ENCODE measurements around the gene ZNF488.

DNA sequence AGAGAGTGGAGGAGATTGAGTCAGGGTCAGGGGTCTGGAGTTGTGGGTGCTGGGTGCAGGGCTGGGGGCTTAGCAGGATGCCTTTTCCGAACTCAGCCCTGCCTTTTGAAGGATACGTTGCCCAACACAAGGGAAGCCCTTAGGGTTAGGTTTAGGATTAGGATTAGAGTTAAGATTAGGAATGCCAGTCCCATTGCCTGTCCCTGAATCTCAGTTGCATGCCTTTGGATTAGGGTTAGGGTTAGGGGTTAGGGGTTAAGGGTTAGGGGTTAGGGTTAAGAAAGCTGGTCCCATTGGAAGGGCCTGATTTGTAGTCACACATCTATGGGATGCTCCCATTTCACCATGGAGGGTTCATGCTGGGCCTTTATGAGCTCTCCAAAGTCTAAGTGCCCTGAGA is 20.8 kb upstream of the ZNF488 start:
- TF ChIP-seq, protein P1, sequence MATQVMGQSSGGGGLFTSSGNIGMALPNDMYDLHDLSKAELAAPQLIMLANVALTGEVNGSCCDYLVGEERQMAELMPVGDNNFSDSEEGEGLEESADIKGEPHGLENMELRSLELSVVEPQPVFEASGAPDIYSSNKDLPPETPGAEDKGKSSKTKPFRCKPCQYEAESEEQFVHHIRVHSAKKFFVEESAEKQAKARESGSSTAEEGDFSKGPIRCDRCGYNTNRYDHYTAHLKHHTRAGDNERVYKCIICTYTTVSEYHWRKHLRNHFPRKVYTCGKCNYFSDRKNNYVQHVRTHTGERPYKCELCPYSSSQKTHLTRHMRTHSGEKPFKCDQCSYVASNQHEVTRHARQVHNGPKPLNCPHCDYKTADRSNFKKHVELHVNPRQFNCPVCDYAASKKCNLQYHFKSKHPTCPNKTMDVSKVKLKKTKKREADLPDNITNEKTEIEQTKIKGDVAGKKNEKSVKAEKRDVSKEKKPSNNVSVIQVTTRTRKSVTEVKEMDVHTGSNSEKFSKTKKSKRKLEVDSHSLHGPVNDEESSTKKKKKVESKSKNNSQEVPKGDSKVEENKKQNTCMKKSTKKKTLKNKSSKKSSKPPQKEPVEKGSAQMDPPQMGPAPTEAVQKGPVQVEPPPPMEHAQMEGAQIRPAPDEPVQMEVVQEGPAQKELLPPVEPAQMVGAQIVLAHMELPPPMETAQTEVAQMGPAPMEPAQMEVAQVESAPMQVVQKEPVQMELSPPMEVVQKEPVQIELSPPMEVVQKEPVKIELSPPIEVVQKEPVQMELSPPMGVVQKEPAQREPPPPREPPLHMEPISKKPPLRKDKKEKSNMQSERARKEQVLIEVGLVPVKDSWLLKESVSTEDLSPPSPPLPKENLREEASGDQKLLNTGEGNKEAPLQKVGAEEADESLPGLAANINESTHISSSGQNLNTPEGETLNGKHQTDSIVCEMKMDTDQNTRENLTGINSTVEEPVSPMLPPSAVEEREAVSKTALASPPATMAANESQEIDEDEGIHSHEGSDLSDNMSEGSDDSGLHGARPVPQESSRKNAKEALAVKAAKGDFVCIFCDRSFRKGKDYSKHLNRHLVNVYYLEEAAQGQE (IDR thresholded peaks at IDR 0.05; ENCODE audit: insufficient read depth in 1 of 2, low read depth in 2 of 2, low read length in 2 of 2) = no peak
- no peak for TF ChIP-seq SIN3A (IDR thresholded peaks at IDR 0.05; ENCODE audit: borderline replicate concordance, insufficient read depth, low read length)
- no peak for TF ChIP-seq POLR2AphosphoS5 (IDR thresholded peaks at IDR 0.05; ENCODE audit: low read depth, low read length)
- no peak for TF ChIP-seq TAF1 (IDR thresholded peaks at IDR 0.05; ENCODE audit: borderline replicate concordance, insufficient read depth, low read length)
- no peak for TF ChIP-seq FOXP2 (optimal IDR thresholded peaks at IDR 0.05; ENCODE audit: borderline replicate concordance, extremely low read depth, extremely low read length, insufficient read depth)
